K562 (cell line): Measurements from ENCODE around the gene CALU. TPM values are rescaled to one million over a fixed set of nuclear protein-coding genes. Genes with fewer than 3 reads are reported as not detected.
A peak's percentile ranks its signal among the peaks of the same experiment; 100 is the strongest.

ENCODE experiments used
- CBX8 ChIP-seq: fragments of 200-600 bp; sonication (generic); IDR thresholded peaks from 2 replicates; pipeline ENCODE4 v1.6.1; 2012; ENCODE audit warnings: borderline replicate concordance, mixed run types, low read depth, mild to moderate bottlenecking, moderate library complexity, mixed read lengths, low read length, control low read depth, inconsistent platforms; ENCODE audit not compliant: poor library complexity, severe bottlenecking; ENCODE audit errors: extremely low read depth
- CREM ChIP-seq: IDR thresholded peaks from 2 replicates; pipeline ENCODE4 v1.6.1; 2014; ENCODE audit warnings: antibody characterized with exemption, low read depth
- CTCF ChIP-seq, 3 experiments: IDR thresholded peaks in 2 of 3; conservative IDR thresholded peaks in 1 of 3; 2 replicates each; pipeline ENCODE4 v1.5.1; 2011 to 2012; ENCODE audit warnings: low read length in 3 of 3, mild to moderate bottlenecking in 3 of 3, control low read depth in 2 of 3, improper control_type of control experiment in 1 of 3, inconsistent platforms in 1 of 3, low read depth in 1 of 3, mixed read lengths in 1 of 3, moderate library complexity in 1 of 3; ENCODE audit not compliant: insufficient read depth in 2 of 3
- ETV5 ChIP-seq: sonication (generic); formaldehyde crosslinking; IDR thresholded peaks from 2 replicates; pipeline ENCODE4 v1.4.0; 2020; ENCODE audit warnings: low read depth, mild to moderate bottlenecking, missing genetic modification reagents
- FOXO4 ChIP-seq: fragments of 450-650 bp; formaldehyde crosslinking; IDR thresholded peaks from 2 replicates; pipeline ENCODE4 v1.4.0; 2020; ENCODE audit warnings: mild to moderate bottlenecking, moderate library complexity
- FUS ChIP-seq: fragments of 200-400 bp; formaldehyde crosslinking; optimal IDR thresholded peaks from 2 replicates; pipeline ENCODE3; 2017; ENCODE audit warnings: low read depth, low read length
- MAZ ChIP-seq, 2 experiments: fragments of 450-650 bp in 1 of 2; sonication (generic) in 1 of 2; formaldehyde crosslinking; IDR thresholded peaks in 1 of 2; conservative IDR thresholded peaks in 1 of 2; 2 replicates each; pipeline versions ENCODE4 v1.4.0 to v1.5.0; 2020; ENCODE audit warnings: mild to moderate bottlenecking in 1 of 2, missing genetic modification reagents in 1 of 2
- NEUROD1 ChIP-seq: fragments of 150-350 bp; IDR thresholded peaks from 2 replicates; pipeline ENCODE4 v1.6.1; 2014; ENCODE audit warnings: borderline replicate concordance, low read length, low read depth; ENCODE audit not compliant: partially characterized antibody
- PHF21A ChIP-seq: fragments of 450-650 bp; IDR thresholded peaks from 2 replicates; pipeline ENCODE4 v1.6.1; 2017; ENCODE audit warnings: low read depth, borderline replicate concordance
- PRDM10 ChIP-seq: fragments of 450-650 bp; IDR thresholded peaks from 2 replicates; pipeline ENCODE4 v1.6.1; 2018; ENCODE audit not compliant: partially characterized antibody
- PRPF4 ChIP-seq: fragments of 200-400 bp; formaldehyde crosslinking; IDR thresholded peaks from one replicate; pipeline ENCODE4 v1.6.1; 2017; ENCODE audit warnings: low read length, low read depth, mild to moderate bottlenecking; ENCODE audit not compliant: insufficient read depth, poor library complexity, severe bottlenecking
- RFX1 ChIP-seq: fragments of 450-650 bp; IDR thresholded peaks from 2 replicates; pipeline ENCODE4 v1.6.1; 2016; ENCODE audit warnings: mild to moderate bottlenecking, moderate library complexity
- TEAD4 ChIP-seq, 2 experiments: sonication (generic) in 1 of 2; formaldehyde crosslinking in 1 of 2; IDR thresholded peaks; 2 replicates each; pipeline versions ENCODE4 v1.6.1 to v1.8.0; 2012 to 2022; ENCODE audit warnings: borderline replicate concordance in 1 of 2, inconsistent platforms in 1 of 2, low read length in 1 of 2, mild to moderate bottlenecking in 1 of 2, missing genetic modification reagents in 1 of 2
- TSC22D4 ChIP-seq: fragments of 450-650 bp; IDR thresholded peaks from 2 replicates; pipeline ENCODE4 v1.6.1; 2016; ENCODE audit warnings: missing genetic modification characterization, missing biosample characterization, control low read depth
- ZBTB17 ChIP-seq: fragments of 450-650 bp; formaldehyde crosslinking; IDR thresholded peaks from 2 replicates; pipeline ENCODE4 v1.4.0; 2020; ENCODE audit warnings: mild to moderate bottlenecking
- ZC3H8 ChIP-seq: fragments of 450-650 bp; IDR thresholded peaks from 2 replicates; pipeline ENCODE4 v1.6.1; 2017
- ZNF282 ChIP-seq: sonication (generic); formaldehyde crosslinking; IDR thresholded peaks from 2 replicates; pipeline ENCODE4 v1.8.1; 2023; ENCODE audit warnings: missing genetic modification reagents
- ZNF354B ChIP-seq: fragments of 250-450 bp; sonication (Bioruptor Pico); IDR thresholded peaks from 2 replicates; pipeline ENCODE4 v1.4.0; 2020
- ZNF507 ChIP-seq: conservative IDR thresholded peaks from 2 replicates; pipeline ENCODE4 v1.6.1; 2017; ENCODE audit warnings: missing genetic modification characterization, missing compliant biosample characterization
- polyA plus RNA-seq, 8 experiments: library from polyadenylated mRNA; depleted of rRNA in 4 of 8; stranded (reverse) in 5 of 8; unstranded in 3 of 8; fragments of >200 nt; fragmentation: Nextera tagmentation in 2 of 8; fragmentation: Illumina TruSeq in 1 of 8; extraction: Ambion mirVana in 2 of 8; extraction: Trizol in 1 of 8; gene quantifications; 2 replicates each; pipeline versions ENCODE4 v1.2.1 to v1.2.3, GENCODE V29; 2011 to 2014; ENCODE audit warnings: inconsistent platforms in 1 of 8, missing spikeins in 1 of 8
- total RNA-seq, 7 experiments: library from RNA; depleted of rRNA in 6 of 7; stranded (reverse); fragments of >200 nt in 6 of 7; fragmentation: Illumina TruSeq in 2 of 7; extraction: Trizol in 2 of 7; gene quantifications; 2 replicates each; pipeline versions ENCODE4 v1.2.1 to v1.2.3, GENCODE V29; 2011 to 2021; ENCODE audit warnings: low replicate concordance in 1 of 7

Gene CALU
- total and polyA plus RNA-seq, 9 of the 15 experiments (the other 6 are each of a cell fraction or from before 2014, with no cell fraction given) = 166 to 286 (median 215) TPM

- TF ChIP-seq RFX1 (no peak), ZNF354B (CRISPR knock-in tag) (no peak), CREM (peak; percentile 91), TSC22D4 (tag) (no peak), ZNF507 (tag) (no peak), ZNF282 (CRISPR knock-in tag) (no peak), FOXO4 (CRISPR knock-in tag) (no peak), FUS (no peak), CTCF (IDR thresholded peaks at IDR 0.05 in 2 of 3, conservative IDR thresholded peaks at IDR 0.05 in 1 of 3; ENCODE audit: insufficient read depth in 2 of 3, low read depth in 1 of 3, low read length in 3 of 3) (peak; percentile 54 to 77 (median 70)), CBX8 (no peak), ZBTB17 (CRISPR knock-in tag) (peak; percentile 60; the same call in 1 of the 2 replicates), ZC3H8 (peak; percentile 77), ETV5 (CRISPR knock-in tag) (peak; percentile 64), MAZ (CRISPR knock-in tag; conservative IDR thresholded peaks at IDR 0.05 in 1 of 2, IDR thresholded peaks at IDR 0.05 in 1 of 2) (peak; percentile 67 to 79; a peak in 3 of 4 replicates), PRDM10 (peak; percentile 7), NEUROD1 (no peak), PHF21A (peak; percentile 85; the same call in 1 of the 2 replicates), TEAD4 (IDR thresholded peaks at IDR 0.05; ENCODE audit: low read length) (peak; percentile 74), TEAD4 (CRISPR knock-in tag; IDR thresholded peaks at IDR 0.05; ENCODE audit: borderline replicate concordance) (no peak), PRPF4 (peak; percentile 74)
Observed at GRCh38 chr7:128697302-128697905, 41.8 kb upstream of the CALU start (continued).
